Pulmonary artery endothelial cell (primary cell): ENCODE data around the gene PLA2G4D. TPM values are rescaled to one million over a fixed set of nuclear protein-coding genes. Genes with fewer than 3 reads are reported as not detected.

Experiments used
- DNase-seq: peaks from one replicate; pipeline ENCODE4 v3.0.0-alpha.2; 2011; ENCODE audit warnings: low read depth, low spot score
- total RNA-seq: library from RNA; depleted of rRNA; stranded (reverse); fragments of >200 nt; gene quantifications from 2 replicates; pipeline ENCODE4 v1.2.3, GENCODE V29; 2014

The PLA2G4D gene
- total RNA-seq, 1 donor from 2014 or later: not detected

DNA sequence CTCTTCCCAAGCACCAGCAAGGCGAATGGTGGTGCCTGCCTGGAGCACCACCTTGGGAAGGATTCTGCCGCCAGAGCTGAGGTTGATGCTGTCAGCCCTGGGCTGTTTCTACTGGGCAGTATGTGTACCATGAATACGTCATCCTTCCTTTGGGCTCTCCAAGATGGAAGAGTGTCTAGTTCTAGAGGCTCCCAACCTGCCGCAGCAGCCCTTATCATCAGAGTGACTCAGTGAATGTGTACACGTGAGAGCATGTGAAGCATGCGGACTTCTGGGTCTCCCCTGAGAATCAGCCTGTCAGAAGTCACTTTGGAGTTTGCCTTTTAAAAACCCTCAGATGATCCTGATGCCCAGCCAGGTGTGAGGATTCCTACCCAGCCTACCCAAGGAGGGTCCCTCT is 20.9 kb downstream of the PLA2G4D start:
- no peak for DNase-seq

DNA sequence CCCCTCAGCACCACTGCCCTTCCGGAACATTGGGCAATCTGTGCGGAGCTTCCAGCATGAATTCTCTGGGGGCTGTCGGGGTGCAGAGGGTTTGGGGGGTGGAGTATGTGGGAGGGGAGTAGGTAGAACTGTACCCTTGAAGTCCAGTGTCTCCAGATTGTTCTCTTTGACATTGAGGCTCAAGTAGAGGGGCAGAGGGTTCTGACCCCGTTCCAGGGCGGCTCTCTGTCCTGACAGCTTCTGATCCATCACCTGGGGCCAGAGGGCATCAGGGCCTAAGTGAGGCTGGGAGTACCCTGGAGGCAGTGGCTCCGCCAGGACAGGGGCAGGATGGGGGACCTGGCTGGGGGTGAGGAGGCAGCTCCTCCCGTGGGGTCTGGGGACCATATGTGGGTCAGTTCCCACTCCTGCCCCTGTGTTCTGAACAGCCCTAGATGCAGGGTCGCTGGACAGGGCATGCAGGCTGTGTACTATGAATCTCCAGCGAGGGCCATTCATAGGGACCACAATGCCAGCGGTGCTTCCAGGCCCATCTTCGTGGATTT is 22.1 kb downstream of the PLA2G4D start:
- no peak for DNase-seq

DNA sequence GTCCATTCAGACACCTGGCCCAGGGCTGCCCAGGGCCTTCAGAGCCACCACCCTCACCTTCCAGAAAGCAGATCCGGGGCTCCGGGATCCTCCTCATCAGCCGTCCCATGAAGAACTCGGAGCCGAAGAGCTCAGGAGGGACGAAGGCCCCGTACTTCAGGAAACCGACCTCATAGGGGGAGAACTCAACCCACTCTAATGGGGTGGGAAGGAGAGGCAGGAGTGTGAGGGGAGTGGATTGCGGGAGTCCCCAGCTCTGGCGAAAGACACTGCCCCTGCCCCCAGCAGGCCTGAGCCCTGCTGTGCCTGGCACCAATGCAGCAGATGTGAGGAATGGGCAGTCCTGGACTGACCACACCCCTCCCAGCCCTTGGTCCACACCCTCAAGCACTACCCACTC is 22.6 kb downstream of the PLA2G4D start:
- DNase-seq: no peak

DNA sequence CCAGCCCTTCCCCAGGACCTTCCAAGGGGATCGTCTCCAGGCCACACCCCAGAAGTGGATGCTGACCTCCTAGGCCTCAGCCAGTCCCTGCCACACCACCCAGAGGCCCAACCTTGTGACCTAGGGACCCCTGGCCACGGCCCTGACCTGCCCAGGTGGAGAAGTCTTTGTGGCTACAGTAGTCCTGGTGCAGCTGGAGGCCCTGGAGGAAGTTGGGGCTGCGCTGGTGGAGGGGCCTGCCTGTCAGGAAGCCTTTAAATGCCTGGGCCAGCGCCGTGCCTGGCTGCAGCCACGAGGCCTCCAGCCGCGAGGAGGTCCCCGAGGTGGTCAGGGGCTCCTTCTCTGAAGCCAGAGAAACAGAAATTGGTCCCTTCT is 23.4 kb downstream of the PLA2G4D start:
- no peak for DNase-seq

DNA sequence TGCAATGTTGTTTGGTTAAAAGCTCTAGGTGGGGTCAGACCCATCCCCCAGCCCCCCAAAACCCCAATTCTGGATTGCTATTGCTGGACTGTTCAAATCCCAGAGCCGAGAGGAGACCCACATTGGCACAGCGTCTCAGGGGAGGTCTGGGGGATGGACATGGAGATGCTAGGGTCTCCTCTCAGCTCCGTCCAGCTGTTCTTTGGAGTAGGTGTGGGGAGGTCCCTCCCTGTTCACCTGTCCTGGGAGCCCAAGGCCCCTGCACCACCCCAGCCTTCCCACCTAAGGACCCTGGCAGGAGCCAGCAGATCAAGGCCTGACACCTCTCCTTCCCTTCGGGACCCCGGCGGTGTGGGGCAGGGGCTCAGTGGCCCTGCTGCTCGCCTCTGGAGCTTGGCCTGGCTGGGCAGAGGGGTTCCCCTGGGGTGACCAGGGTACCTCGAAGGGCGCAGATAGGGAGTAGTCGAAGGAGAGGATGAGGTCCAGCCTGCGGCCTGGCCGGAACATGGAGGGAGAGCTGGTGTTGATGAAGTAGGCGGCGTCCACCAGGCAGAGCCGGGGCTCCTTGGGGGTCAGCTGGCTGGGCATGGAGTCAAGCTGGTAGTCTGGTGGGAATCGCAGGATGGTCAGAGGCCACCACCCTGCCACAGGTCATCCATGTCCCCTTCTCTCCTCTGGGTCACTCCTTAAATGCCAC is 23.9 kb downstream of the PLA2G4D start:
- no peak for DNase-seq

DNA sequence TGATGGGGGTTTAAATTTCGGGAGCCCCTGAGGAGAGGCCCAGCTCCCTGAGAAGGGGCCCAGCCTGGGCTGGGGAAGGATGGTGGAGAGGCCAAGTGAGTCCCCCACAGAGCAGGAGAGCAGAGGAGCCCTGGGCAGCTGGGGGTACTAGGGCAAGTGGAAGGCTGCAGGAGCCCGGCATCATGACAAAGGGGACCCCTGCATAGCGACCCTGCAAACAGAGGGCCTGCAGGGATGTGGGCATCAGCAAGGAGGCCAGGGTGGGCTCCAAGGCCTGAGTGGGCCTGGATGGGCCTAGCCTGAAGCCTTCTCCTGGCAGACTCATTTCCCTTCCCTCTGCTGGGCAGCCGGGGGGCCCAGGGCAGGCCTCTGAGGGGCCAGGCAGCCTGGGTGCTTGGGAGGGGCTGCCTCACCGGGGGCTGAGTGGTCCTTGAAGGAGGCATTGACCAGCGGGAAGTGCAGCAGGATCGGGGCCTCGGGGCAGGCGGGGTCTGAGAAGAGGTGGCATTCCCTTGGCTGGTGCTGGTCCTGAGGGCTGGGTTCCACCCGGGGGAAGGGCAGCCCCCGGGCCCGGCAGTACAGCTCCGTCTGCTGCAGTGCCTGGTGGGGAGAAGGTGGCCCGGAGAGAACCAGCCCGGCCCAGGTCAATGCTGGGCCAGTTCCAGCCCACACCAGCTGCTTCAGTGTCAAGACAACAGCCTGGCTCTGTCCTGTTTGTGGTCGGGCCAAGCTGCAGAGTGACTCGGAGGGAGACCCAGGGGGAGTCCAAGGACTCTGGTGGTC is 24.7 kb downstream of the PLA2G4D start:
- no peak for DNase-seq

DNA sequence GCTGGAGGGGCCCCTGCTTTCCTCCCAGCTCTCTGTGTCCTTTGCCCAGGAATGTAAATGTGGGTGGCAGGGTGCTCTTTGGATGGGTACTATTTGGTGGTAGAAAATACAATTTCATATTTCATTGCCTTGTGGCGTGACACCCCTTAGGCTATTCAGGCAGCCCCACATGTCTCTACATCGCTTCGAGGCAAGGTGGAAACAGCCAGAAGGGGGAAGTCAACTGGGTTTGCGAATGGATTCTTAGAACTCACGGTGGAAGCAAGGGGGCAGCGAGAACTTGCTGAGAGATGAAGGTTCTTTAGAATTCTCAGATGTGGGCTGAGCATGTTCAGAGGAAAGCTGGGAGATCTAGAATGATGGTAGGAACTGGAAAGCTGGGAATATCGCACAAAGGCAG is 25.3 kb downstream of the PLA2G4D start:
- DNase-seq: no peak

DNA sequence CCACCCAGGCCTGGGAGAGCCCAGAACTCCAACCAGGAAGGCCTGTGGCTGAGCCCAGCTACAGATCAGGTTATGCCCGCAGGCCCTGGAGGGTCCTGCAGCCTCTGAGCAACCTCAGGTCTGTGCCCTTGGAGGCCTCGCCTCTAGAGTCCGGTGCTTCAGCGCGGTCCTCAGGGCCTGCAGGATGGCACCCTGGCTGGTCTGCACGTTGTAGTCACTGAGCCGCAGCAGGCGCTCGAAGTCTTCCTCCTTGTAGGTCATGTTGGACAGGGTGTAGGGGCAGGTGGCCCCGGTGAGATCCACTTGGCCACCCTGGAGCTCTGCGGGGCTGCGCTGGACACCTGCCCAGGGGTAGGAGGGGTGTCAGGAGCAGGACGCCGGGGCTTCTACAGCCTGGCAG is 25.8 kb downstream of the PLA2G4D start:
- no peak for DNase-seq

DNA sequence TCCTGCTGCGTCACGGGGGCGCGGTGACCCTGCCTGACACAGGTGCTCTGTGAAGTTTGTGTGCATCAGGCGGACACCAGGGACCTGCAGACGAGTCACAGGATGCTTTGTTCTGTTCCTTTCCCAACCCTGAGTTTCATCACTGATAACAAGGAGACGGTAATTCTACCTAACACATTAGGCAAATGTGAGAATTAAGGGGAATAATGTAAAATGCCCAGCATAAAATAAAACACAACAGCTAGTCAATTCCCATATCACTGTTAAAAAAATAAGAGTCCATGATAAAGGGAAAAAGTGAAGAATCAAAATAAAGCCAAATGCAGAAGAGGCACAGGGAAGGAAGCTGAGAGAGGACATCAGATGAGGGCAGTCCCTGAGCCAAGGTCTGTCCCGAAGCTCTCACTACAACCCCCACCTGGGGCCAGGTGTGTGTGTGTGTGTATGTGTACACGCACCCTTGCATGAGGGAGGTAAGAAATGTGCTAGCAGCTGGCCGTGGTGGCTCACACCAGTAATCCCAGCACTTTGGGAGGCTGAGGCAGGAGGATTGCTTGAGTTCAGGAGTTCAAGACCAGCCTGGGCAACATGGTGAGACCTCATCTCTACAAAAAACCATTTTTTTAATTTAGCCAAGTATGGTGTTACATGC is 27.5 kb downstream of the PLA2G4D start:
- no peak for DNase-seq

DNA sequence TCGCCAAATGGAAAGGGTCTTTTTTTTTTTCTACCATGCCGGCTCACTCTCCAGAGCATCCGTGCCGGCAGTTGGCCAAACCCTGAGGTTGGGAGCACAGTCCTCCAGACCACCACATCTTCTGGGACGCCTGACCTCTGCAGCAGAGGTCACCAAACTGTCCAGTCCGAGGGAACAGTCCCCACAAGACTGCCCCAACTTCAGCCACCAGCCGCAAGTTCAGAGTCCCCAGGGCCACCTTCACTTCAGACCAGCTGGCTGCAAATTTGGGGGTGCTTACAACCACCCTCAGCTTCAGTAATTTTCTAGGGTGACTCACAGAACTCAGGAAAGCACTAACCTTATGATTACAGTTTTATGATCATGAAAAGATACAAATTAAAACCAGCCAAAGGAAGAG is 28.9 kb downstream of the PLA2G4D start:
- DNase-seq: no peak

DNA sequence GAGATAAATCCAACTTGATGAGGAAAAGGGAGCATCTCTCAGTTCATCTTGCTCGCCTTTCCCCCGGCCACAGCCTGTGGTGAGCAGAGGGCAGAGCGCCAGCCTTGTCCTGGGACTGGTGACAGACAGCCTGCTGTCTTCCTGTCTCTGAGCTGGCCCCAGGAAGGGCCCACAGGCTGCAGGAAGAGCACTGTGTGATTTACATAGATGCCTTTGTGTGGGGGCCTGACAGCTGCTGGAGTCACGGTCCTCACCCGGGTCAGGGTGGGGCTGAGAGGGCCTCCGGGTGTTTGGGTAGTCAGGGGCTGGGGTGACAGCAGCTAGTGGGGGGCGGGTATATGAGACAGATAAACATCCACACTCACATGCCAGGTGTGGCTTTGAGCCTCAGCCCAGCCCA is 29.3 kb downstream of the PLA2G4D start:
- DNase-seq: no peak

DNA sequence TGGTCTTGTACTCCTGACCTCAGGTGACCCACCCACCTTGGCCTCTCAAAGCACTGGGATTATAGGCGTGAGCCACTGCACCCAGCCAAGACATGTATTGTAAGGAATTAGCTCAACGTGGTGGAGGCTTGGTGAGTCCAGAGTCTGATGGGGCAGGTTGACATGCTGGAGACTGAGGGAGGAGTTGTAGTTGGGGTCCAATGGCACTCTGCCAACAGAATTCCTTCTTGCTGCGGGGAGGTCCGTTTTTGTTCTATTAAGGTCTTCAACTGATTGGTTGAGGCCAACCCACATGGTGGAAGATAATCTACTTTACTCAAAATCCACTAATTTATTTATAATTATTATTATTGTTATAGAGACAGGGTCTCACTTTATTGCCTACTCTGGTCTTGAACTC is 30.1 kb downstream of the PLA2G4D start:
- no peak for DNase-seq

DNA sequence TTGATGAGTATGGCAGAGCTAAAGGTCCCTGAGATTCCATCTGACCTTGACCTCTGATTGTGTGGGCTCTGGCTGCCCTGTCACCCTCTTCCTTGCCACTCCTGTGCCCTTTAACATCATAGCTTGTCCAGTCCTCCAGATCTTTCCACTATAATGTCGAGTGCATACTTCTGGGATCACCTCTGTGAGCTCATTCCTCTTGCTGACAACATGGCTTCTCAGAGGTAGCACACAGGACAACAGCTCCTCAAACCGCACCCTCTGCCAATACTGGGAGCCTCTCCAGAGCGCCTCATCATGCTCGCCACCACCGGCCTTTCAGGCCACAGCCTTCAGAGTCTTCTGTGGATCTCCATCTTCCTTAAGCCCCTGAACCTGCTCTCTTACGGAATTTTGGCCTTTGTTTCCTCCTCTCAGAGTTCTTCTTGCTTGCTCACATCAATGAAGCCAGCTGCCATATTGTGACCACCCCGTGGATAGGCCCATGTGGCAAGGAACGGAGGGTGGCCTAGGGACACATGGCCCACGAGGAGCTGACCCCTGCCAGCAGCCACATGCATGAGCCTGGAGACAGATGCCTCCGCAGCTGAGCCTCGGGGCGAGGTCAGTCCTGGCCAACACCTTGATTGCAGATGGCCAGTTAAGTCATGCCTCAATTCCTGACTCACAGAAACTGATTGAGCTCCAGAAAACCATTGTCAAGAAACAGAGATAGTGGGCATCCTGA is 31.1 kb downstream of the PLA2G4D start:
- DNase-seq: no peak

DNA sequence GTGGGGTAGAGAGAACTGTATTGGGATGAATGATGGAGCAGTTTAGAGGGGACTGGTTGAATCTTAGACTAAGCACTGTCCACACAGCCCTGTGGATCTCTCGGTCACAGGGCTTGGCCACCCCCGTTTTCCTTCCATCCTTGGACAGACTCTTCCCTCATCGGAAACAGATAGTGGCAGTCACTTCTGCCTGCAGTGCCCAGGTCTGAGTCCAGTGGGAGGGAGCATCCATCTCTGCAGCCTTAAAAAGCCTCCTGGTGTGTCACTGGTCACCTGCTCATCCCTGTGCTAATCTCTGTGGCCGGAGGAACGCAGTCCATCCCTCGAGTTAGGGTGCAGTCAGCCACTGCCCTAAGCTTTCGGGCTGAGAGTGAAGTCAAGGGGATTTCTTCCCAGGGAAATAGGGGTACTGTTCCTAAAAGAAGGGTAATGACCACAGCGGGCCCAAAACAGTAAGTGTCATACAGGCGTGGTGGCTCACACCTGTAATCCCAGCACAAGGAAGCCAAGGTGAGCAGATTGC is 32.0 kb downstream of the PLA2G4D start:
- no peak for DNase-seq

DNA sequence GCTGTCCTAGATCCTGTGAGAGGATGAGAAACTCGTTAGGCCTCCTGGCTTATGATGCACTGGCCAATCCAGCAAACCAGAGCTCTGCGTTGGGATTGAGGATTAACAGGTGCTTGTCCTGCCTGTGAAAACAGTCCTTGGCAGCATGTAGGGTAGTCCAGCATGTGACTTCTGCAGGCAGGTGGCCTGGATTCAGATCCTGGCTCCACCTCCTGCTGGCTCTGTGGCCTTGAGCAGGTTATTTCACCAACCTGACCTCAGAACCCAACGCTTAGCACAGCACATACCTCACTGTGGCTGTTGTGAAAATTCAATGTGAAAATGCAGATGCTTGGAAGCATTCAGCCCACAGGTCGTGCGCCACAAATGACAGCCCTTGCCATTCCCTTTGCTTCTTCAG is 33.6 kb downstream of the PLA2G4D start:
- DNase-seq: no peak

DNA sequence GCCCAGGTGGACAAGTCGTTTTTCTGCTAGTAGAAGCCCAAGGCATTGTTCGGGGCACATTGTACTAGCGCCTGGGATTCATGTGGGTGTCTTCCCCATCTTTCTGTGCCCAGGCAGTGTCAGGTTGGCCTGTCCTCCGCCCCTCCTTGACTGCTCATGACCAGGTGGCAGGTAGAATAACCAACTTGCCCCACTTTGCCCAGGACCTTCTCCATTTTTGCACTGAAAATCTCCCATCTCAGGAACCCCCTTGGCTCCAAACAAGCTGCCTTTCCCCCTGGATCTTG is 33.9 kb downstream of the PLA2G4D start:
- DNase-seq: no peak

DNA sequence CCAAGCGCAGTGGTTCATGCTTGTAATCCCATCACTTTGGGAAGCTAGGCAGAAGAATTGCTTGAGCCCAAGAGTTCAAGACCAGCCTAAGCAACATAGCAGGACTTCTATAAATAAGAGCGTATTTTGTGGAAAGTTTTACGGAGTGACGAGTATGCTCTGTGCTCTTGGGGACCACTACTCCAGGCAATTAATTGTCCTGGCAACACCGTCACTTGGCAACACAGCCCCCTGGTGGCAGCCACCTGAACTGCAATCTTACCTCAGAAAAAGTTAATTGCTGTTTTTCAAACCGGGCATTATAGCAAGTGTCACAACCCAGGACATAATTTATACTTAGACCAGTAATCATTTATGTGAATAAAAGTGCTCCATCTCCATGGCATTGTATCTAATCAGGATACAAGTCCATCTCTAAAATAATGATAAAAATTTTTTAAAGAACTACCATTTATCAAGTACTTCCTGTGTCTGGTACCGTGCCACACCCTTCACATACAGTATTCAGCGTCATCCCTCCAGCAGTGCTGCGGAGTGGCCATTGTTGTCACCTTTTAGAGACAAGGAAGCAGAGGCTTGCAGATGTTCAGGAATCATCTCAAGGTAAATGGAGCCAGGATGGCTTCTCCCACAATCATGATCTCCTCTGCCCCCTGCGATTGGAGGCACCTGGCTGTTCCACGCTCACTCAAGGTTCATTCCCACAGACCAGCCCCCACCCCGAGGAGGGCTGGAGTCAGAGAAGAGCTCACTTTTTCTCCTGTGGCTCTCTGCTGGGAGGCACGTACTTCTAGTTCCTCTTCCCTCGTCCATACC is 34.5 kb downstream of the PLA2G4D start:
- no peak for DNase-seq

DNA sequence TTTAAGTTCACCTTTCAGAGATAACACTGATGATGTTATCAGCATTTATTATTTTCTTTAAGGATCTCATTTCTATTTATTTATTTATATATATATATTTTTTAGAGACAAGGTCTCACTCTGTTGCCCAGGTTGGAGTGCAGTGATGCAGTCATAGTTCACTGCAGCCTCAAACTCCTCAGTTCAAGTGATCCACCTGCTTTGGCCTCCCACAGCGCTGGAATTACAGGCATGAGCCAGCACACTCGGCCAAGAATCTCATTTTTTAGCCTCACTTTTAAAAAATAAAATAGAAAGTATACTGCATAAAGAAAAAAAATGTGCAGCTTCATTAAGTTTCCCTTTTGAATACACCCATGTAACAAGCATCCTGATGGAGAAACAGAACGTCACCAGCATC is 35.6 kb downstream of the PLA2G4D start:
- DNase-seq: no peak

DNA sequence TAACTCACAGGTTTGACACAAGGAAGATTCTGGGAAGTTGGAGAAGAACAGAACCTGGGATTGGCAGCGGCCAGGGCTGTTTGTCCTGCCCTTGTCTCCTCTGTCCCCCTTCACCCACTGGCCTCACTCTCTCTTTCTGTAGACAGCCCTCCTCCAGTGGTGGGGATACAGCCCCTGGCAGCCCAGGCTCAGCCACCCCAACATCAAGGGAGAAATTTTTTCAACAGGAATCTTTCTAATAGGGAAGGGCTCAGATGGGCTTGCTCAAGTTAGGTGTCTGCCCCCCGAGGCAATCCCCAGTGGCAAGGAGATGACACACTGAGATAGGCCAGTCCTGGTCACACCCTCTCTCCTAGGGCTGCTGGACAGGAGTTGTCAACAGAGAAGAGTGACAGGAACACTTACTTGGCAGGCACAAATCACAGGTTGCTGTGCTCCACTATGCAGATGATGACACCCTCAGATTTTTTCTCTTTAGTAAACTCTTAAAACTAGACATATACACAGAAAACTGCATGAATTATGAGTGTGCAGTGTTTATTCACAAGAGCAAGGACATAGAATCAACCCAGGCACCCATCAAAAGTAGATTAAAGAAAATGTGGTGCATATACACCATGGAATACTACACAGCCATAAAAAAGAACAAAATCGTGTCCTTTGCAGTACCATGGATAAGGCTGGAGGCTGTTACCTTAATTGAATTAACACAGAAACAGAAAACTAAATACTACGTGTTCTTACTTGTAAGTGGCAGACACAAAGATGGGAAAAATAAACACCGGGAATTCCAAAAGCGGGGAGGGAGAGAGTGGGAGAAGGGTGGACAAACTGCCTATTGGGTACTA is 36.3 kb downstream of the PLA2G4D start:
- DNase-seq: no peak
